Measurements from ENCODE around the gene AASDH. TPM values are rescaled to one million over a fixed set of nuclear protein-coding genes. Genes with fewer than 3 reads are reported as not detected.

AASDH gene
- total RNA-seq, 1 donor from 2014 or later, result 11.0 TPM

GRCh38 chr4:56311299-56311975 lies 75.9 kb downstream of the AASDH start:
- no peak overlapping the region for H3K4me3 ChIP-seq (ENCODE audit: low read depth, low read length)
- DNase-seq (ENCODE audit: low read depth), result no peak
- TF ChIP-seq CTCF (conservative IDR thresholded peaks at IDR 0.05; ENCODE audit: low read depth, low read length), result no peak

GRCh38 chr4:56310401-56311125 lies 76.7 kb downstream of the AASDH start:
- no peak overlapping the region for H3K4me3 ChIP-seq (ENCODE audit: low read depth, low read length)
- DNase-seq (ENCODE audit: low read depth), result no peak
- no peak for TF ChIP-seq CTCF (conservative IDR thresholded peaks at IDR 0.05; ENCODE audit: low read depth, low read length)

- DNase-seq (ENCODE audit: low read depth), result no peak
- no peak for TF ChIP-seq CTCF (conservative IDR thresholded peaks at IDR 0.05; ENCODE audit: low read depth, low read length)
- no peak overlapping the region for H3K4me3 ChIP-seq (ENCODE audit: low read depth, low read length)
These were observed 78.9 kb downstream of the AASDH start for GRCh38 chr4:56308384-56308783.

GRCh38 chr4:56307423-56307822 lies 79.9 kb downstream of the AASDH start:
- DNase-seq (ENCODE audit: low read depth), result peak; percentile 100
- H3K4me3 ChIP-seq (ENCODE audit: low read depth, low read length), result no peak overlapping the region
- no peak for TF ChIP-seq CTCF (conservative IDR thresholded peaks at IDR 0.05; ENCODE audit: low read depth, low read length)

GRCh38 chr4:56305390-56305789 lies 81.9 kb downstream of the AASDH start:
- H3K4me3 ChIP-seq (ENCODE audit: low read depth, low read length), result no peak overlapping the region
- DNase-seq (ENCODE audit: low read depth), result no peak
- no peak for TF ChIP-seq CTCF (conservative IDR thresholded peaks at IDR 0.05; ENCODE audit: low read depth, low read length)

GRCh38 chr4:56303921-56304320 lies 83.4 kb downstream of the AASDH start:
- no peak overlapping the region for H3K4me3 ChIP-seq (ENCODE audit: low read depth, low read length)
- DNase-seq (ENCODE audit: low read depth), result no peak
- TF ChIP-seq CTCF (conservative IDR thresholded peaks at IDR 0.05; ENCODE audit: low read depth, low read length), result no peak
